NCI-H2227 treated with DMSO at 0.1 percent for 48 hours (cell line): ENCODE data around the gene FOXN3.

Experiments
- DNase-seq: peaks from one replicate; lab custom pipeline; 2025; lab: John Stamatoyannopoulos, UW

Gene FOXN3

DNA sequence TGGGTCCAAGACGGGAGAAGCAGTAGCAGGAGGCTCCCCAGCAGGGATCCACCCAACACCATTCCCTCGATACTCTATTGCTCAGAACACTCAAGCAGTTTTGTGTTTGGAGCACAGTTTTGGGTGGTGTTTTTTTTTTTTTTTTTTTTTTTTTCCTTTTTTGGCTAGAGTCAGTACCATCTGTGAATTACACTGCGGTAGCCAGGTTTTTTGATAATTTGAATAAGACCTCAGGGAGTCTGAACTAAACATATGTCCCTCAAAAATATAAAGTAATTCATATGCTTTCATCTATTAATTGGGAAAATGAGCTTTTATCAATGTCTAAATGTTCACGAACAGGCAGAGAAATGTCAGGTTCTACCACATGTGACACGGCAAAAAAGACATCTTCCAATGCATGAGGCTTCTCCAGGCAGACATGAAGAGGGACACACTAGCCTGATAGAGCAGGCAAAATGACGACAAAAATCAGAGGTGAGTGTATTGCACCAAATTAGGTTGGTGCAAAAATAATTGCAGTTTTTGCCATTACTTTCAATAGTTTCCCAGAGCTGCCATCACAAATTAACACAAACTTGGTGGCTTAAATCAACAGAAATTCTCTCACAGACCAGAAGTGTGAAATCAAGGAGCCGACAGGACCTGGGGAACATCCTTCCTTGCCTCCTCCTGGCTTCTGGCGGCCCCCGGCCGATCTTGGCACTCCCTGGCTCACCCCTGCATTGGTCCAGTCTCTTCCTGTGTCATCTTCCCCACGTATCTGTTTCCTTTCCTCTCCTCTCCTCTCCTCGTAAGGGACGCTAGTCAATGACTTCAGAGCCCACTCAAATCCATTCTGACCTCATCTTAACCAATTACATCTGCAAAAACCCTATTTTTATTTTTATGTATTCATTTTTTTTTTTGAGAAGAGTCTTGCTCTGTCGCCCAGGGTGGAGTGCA is 33.9 kb downstream of the FOXN3 start:
- DNase-seq = no peak

DNA sequence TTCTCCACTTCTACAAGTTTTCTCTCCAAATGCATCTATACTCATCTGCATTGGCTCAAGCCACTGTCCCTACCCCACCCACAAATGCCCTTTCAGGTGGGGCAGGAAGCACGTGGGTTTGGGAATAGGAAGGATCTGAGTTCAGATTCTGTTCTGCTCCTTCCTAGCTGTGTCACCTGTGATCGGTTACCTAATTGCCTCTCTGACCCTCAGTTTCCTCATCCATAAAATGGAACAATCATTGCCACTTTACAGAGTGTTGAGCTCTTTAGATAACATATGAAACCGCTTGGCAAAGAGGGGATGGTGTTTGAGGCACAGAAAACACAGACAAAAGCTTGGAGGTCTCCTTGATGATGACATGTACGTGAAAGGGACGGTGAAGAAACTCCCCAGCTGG is 34.5 kb downstream of the FOXN3 start:
- DNase-seq = no peak

DNA sequence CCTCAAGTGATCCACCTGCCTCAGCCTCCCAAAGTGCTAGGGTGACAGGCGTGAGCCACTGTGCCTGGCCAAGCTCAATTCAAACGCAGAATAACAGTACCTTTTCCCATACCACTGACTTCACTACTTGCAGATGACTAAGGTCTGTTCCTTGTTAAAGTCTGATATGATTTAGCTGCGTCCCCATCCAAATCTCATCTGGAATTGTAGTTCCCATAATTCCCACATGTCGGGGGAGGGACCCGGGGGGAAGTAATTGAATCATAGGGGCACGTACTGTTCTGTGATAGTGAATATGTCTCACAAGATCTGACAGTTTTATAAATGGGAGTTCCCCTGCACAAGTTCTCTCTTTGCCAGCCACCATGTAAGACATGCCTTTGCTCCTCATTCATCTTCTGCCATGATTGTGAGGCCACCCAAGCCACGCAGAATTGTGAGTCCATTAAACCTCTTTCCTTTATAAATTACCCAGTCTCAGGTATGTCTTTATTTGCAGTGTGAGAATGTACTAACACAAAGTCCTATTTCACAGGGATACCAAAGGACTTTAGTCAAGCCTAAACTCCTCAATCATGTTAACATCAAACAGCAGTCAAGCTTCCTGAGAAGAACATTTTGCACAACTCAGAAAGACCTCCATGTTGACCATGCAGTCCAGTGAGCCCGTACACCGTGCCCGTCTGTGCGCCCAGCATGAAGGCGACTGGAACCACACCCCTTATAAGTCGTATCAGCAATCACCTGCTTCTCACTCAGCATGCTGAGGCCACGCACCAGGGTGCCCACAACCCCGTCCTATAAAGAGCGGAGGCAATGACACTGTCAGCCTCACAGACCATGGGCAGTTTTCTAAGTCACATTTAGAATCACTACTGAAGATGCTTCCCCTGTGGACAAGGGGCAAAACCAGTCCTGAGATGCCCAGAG is 36.9 kb downstream of the FOXN3 start:
- DNase-seq = no peak

DNA sequence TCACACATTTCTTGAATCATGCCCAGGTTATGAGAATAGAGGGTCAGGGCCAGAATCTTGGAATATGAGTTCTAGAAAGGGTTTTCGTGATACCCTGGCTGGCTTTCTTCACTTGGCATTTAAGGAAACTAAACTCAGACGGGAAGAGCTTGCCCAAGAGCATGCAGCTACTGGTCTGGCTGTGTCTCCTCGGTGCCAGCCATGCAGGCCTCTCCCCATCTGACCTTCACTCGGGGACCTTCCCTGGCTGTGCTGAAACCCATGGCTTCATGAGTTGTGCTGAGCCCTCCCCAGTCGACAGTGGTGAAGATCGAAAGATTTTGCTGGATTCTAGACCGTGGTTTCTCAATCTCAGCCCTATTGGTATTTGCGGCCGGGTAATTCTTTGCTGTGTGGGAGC is 38.0 kb downstream of the FOXN3 start:
- no peak for DNase-seq

DNA sequence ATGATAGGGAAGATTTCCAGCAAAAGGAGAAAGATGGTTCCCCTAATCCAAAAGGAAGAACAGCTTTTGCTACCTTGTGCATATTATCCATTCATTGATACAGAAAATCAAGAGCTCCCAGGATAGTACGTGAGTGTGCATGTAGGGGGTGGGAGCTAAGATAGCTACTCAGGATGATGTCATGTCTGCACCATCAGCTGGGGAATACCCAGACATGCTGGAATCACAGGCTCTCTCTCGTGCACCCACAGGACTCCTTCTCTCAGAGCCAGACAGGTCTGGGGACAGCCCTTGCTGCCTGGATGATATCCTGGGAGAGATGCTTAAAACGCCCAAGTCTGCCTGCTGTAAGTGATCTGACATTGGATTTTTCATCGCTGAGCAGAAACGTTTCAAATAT is 38.9 kb downstream of the FOXN3 start:
- no peak for DNase-seq

DNA sequence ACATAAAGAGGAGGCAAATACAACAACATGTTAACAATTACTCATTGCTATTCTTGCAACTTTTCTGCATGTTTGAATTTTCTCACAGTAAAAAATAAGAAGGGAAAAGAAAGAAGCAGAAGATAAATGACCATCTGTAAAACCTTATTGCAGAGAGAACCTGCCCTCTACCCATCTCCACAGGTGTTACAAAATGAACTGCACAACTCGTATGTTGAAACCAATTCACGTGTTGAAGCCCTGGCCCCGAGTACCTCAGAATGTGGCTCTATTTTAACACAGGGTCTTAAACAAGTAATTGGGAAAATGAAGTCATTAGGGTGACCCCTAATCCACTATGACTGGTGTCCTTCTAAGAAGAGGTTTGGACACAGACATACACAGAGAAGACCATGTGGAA is 39.5 kb downstream of the FOXN3 start:
- DNase-seq = no peak

DNA sequence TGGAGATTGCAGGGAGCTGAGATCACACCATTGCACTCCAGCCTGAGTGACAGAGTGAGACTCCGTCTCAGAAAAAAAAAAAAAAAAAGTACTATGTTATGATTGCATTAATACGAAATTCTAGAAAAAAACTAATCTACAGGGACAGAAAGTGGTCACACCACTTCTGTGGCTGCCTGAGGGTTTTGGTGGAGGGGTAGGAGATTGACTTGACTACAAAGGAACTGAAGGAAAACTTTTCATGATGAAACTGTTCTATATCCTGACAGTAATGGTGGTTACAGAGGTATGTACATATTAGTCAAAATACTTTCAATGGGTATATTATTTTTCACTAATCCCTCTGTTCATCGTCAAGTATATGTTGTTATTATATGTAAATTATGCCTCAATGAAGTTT is 42.1 kb downstream of the FOXN3 start:
- no peak for DNase-seq

DNA sequence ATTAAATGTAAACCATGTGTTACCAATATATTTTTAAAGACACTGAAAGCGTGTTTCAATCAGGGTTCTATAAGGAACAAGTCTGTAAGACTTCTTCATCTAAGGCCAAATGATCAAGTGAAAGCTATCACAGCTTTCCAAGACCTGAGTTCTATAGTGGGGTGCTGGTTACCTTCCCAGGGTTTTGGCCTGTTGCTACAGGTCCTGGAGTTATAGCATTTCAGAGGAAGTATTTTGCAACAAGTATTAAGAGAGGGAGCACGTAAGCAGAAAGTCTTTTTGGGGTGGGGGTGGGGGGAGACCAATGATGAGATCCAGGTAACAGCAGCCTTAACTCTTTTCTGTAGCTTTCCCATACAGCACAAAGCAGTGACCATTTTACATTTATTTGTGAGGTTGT is 43.8 kb downstream of the FOXN3 start:
- no peak for DNase-seq

DNA sequence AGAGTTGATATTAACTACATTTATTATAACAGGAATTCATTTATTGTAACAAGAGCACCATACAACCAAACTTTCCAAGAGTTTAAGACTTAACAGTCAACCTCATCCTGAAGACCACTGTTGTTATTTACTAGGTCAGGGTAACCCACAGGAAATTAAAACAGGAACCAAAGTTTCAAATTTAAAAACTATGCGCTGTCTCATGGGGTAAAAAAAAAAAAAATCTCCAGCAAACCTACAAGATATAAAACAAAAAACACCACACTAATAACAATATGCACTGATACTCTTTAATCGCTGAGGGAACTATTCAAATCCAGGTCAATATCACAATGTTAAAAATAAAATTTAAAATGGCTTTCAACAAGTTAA is 44.5 kb downstream of the FOXN3 start:
- no peak for DNase-seq

DNA sequence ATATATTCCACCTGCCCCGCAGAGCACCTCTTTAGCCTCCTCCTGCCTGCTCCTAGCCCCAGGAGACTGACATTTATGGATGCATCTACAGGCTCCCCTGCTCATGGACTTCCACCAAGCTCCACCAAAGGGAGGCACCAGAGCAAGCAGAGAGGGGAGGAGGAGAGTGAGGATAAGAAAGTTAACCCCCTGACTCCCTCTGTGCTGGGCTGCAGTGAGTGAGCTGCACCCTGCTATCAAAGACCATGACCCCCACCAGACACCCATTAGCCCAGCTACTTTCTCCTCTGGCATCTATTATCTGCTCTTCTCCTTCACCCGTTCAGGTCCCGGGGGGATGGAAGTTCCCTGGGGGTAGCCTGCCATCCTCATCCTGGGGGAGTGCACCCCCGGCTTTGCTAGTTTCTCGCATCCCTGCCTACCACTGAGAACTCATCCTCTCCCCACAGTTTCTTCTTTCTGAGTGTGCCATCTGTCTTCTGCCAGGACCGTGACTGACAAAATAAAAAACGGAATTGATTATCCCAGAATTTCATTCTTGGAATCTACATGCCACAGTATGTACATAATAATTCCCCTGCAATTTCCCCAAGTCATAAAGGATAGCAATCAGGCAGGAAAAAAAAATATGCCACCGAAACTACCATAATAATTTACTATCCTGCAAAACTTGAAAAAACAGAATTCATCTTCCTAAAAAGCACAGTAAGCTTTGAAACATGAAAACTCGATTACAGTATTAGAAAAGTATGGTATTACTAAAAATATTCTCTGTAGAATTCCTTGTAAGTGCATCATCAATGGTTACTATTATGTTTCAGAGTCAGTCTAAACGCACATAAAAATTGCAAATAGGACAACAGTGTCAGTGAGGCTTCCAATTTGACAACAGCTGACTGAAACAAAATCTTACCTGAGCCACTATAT is 45.2 kb downstream of the FOXN3 start:
- DNase-seq = no peak

DNA sequence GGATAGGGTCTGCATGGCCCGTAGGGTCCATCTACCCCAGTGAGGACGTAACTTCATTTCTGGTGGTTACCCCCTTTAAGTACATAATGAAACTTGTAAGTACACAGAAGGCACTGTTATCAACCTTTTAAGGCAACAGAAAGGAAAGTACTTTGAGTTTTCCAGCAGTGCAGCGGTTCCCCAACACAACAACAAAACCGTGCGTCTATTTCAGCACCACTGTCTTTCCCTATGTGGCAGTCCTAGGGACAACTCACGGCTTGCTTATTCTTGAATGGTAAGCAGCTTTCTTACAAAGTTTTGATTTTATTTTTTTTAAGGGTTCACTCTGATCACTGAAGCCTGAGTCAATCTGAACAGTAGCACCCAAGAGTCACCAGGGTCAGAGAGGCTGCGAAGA is 46.3 kb downstream of the FOXN3 start:
- DNase-seq = no peak

DNA sequence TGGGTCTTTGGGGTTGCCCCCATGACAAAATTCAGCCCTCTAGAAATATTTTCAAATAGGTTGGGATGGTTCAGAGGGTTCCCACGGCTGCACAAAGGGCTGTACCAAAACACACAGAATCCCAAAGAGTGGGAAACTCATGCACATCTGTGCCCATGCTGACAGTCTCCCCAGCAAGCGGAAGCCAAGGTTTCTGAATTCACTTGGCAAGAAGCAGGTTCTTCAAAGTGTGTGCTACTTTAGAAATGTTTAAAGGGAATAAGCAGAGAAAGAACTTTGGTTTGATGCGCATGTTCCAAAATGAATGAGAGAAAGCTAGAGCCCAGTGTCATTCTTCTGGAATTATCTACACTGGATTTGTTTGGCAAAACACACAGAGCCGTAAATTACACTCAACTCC is 46.7 kb downstream of the FOXN3 start:
- no peak for DNase-seq

DNA sequence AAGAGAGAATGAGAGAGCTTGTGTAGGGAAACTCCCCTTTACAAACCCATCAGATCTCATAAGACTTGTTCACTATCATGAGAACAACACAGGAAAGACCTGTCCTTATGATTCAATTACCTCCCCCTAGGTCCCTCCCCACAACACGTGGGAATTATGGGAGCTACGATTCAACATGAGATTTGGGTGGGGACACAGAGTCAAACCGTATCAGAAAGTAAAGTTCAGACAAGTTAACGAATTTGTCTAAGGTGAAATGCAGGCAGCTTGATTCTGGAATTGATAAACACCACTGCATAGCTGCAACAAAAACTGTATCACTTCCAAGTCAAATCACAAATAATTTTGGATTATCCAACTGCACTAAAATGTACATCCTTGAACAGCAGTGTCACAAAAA is 47.4 kb downstream of the FOXN3 start:
- no peak for DNase-seq

DNA sequence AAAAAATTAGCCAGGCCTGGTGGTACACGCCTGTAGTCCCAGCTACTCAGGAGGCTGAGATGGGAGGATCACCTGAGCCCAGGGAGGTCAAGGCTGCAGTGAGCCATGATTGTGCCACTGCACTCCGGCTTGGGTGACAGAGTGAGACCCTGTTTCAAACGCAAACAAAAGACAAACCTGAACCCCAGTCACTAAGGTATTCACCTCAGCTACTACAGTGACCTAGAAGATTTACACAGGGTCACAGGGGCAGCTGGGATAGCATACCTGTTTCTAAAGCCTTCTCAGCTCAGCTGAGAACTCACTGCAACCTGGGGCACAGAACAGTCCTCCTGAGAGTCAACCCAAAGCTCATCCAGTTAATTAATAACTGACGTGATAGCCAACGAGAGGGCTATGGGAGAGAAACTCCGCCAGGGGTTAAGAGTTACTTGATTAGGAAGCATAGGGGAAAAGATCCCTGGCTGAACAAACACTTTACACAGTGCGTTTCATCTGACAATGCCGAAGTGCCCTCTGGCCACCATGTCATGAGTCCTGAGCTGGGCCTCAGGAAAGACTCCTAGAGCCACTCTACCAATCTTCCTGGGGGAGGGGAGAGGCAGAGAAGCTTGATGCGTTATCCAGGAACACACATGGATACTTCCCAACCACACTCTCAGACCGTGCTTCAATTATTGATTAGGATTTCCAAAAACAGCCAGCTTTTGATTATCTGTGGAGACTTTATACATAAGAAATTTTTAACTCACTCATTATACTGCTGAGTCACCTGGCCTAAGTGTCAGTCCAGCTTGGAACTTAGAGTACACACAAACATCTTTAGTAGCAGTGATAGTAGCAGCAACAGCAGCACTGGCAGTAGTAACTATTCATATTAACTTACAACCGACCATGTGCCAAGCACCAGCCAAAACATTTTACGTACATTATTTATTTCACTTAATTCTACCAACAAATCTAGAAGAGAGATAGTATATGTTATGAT is 48.2 kb downstream of the FOXN3 start:
- no peak for DNase-seq

DNA sequence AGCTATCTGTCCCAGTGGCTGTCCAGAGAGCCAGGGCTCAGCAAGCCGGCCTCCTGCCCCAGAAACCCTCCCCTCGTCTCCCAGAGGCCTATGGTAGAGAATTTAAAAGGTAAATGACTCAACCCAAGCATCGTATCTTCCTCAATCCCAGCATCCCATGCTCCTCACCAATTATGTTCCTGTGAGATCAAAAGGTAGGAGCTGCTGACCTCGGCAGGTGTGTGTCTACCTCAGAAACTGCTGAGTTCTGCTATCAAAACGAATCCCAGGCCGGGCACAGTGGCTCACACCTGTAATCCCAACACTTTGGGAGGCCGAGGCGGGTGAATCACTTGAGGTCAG is 49.3 kb downstream of the FOXN3 start:
- DNase-seq = no peak

DNA sequence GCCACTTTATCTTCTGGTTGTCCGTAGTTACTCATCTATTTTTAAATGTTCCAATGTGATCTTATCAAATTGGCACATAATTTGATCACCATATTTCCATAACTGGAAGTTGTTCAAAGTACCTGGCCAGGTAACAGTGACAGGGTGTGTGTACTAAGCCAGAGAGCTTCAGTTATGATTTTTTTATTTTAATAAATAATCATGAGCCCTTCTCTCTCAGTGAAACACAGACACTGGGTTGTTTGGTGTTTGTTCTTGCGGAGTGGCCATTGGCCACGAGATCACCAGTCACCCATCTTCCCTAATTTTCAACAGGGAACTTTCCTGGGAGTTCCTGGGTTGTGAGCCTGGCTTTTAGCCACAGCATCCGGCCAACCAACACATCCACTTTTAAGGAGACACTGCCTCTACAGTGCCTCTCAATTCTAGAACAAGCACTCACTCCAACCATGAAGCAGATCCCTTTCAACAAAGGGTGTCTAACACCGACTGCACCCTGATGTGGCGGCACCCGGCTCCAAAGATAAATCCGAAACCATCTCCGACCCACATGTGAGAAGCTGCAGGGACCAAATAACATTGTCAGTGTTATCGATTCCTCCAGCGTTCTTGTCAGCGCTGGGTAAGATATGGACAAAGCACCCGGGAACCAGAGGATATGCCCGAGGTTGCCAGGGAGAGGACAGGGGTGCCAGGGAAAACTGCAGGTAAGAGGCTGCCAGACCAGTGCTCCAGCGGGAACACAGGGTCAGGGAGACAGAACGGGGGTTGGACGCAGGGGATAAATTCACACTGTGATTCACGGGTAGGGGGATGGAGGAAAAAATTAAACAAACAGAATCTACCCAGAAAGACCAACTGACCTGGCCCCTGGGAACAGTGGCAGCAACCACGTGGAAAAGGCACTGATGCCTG is 49.9 kb downstream of the FOXN3 start:
- no peak for DNase-seq

DNA sequence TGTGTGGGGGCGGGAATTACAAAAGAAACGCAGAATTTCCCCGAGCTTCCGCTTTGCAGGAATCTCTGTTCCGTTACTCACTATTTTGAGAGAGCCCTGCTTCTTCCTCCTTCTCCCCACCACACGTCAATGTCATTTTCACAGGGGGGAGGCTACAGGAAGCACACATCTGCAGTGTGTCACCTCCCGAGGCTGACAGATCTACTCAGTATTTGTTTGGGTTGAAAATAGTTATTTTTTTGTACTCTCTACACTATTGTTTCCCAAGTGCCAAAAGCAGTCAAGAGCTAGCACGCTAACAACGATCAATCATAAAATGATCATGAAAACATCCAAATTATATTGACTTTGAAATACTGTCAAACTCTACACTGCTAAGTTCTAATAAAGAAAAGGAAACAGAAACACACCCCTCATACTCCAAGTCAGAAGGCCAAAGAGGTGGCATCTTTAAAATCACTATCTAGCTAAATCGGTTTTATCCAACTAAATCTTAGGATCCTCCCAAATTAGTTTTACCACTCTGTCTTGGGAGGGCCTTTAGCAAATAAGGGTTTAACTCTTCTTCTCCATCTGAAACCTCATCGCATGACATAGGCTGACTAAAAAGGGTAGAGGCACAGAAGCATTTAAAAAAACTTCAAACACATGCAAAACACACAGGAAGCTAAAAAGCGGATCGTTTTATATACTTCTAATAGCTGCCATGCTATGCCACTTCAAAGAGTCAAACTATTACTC is 51.8 kb downstream of the FOXN3 start:
- DNase-seq = no peak

DNA sequence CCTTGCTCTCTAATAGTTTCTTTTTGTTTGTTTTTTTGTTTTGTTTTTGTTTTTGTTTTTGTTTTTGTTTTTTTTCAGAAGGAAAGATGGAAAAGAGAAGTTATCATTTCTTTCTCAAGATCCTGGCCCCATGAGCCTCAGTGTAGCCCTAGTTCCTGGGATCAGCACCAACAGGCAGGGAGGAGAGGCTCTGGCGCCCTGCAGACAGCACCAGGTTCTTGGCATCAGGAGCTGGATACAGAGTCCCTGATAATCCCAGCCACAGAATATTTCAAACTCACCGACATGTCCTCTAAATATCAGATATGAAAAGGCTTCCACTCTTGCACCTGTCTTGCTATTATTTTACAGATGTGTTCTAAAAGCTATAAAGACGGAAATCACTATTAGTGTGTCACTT is 52.7 kb downstream of the FOXN3 start:
- no peak for DNase-seq

DNA sequence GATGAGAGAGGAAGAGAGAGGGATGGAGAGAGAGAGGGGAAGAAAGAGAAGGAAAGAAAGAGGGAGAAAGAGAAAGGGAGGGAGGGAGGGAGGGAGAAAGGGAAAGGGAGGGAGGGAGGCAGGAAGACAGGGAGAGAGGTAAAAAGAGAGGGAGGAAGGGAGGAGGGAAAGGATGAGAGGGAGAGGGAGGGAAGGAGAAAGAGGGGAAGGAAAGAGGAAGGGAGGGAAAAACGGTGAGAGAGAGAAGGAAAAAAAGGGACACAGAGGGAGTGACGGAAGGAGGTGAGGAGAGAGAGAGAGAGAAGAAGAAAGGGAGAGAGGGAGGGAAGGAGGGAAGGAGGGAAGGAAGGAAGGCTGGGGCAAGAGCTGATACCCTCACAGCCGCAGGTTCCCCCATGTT is 56.8 kb downstream of the FOXN3 start:
- no peak for DNase-seq
